Hematopoietic multipotent progenitor cell (in vitro differentiated cells): ENCODE measurements around the gene PRAMEF12. TPM values are rescaled to one million over a fixed set of nuclear protein-coding genes. Genes with fewer than 3 reads are reported as not detected.
"Not testable (repeated sequence)": the region's sequence is repeated elsewhere in the genome, so short reads cannot be mapped to it uniquely, and the experiment has no call there.

Experiments used
- DNase-seq, 3 donors: peaks; one replicate each; pipeline ENCODE4 v3.0.0-alpha.2; 2011 to 2015; ENCODE audit warnings: low read depth in 2 of 3, low spot score in 2 of 3
- total RNA-seq: library from RNA; depleted of rRNA; stranded (reverse); fragments of >200 nt; gene quantifications from one replicate; pipeline ENCODE4 v1.2.3, GENCODE V29; 2012

Gene PRAMEF12
- not detected for total RNA-seq

DNA sequence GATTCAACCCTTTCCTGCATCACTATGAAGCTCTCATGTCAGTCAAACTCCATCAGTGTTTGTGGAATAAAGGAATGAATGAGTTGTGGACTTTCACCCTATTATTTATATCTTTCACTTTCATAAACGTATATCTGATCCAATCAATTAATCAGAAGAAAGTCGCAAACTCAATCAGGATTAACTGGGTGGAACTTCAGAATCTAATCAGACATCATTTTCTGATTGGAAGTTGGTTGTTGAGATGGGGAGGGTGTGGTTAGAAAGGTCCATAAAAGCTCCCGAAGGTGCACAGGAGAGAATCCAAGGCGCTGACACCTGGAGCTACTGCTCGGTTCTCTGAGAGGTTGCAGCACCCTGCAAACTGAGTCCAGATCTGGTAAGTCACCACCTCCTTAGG is at the start of gene PRAMEF12:
Gene PRAMEF12 (plus strand): TSS at position 301 of the 400 bp plus-strand sequence. CDS start 1,130 bp downstream, outside the sequence.
- DNase-seq, result no peak

DNA sequence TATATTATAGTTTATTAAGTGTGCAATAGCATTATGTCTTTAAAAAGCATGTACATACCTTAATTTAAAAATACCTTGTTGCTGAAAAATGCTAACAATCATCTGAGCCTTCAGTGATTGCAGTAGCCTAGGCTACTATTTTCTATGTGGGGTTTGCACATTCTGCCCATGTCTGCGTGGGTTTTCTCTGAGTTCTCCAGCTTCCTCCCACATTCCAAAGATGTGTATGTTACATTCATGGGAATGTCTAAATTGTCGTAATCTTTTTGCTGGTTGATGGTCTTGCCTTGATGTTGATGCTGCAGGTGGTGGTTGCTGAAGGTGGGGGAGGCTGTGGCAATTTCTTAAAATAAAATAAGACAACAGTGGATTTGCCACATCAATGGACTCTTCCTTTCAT is 45.1 kb upstream of the PRAMEF12 start:
- DNase-seq, result no peak

DNA sequence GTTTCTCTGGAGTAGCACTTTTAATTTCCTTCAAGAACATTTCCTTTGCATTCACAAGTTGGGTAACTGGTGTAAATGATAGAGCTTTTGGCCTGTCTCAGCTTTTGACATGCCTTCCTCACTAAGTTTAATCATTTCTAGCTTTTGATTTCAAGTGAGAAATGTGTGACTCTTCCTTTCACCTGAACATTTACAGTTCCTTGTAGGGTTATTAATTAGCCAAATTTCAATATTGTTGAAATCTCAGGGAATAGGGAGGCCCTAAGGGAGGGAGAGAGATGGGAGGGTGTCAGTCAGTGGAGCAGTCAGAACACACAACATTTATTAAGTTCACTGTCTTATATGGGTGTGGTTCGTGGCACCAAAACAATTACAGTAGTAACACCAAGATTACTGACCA is 43.4 kb upstream of the PRAMEF12 start:
- DNase-seq, result no peak

GRCh38 chr1:12731084-12731483 is 42.5 kb upstream of the PRAMEF12 start:
- not testable (repeated sequence) for DNase-seq

- DNase-seq, result no peak
Observed at GRCh38 chr1:12734651-12735050, 38.9 kb upstream of the PRAMEF12 start.

DNA sequence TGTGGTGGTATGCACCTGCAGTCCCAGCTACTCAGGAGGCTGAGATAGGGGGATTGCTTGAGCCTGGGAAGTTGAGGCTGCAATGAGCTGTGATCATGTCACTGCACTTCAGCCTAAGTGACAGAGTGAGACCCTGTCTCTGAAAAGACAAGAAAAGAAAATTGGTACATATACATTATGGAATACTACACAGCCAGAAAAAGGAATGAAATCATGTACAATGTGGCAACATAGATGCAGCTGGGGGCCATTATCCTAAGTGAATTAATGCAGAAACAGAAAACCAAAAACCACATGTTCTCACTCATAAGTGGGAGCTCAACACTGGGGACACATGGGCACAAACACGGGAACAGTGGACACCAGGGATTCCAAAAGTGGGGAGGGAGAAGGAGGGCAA is 34.6 kb upstream of the PRAMEF12 start:
- no peak for DNase-seq

GRCh38 chr1:12739613-12740012 is 33.9 kb upstream of the PRAMEF12 start:
- no peak for DNase-seq

DNA sequence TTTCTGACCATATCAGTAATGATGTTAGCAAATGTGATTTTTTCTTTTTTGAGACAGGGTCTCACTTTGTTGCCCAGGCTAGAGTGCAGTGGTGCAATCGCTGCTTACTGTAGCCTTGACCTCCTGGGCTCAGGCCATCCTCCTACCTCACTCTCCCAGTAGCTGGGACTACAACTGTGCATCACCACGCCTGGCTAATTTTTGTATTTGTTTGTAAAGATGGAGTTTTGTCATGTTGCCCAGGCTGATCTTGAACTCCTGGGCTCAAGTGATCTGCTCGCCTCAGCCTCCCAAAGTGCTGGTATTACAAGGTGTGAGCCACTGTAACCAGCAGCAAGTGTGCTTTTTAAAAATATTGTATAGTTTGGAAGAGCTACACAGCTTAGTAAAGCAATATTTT is 31.6 kb upstream of the PRAMEF12 start:
- DNase-seq, result no peak

GRCh38 chr1:12745126-12745991 is 28.2 kb upstream of the PRAMEF12 start:
- DNase-seq, result no peak

DNA sequence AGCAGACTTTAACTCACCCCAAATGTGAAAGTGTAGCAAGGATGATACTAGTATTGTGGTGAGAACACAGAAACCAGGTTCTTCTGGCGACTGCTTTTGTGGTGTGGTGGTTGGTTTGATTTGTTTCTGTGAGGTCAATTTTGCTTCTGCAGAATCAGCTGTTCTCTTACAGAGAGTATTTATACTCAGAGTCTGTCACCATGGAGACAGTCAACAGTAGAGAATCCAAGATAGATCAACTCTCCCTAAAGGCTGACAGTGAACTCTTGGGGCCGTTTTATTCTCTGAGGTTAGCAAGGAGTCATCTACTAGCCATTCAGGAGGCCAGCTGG is 27.6 kb upstream of the PRAMEF12 start, which contains the start of gene CFAP107:
Gene CFAP107 (plus strand): TSS at position 209 of the 332 bp plus-strand sequence. CDS start 231 bp downstream, outside the sequence.
- no peak for DNase-seq

GRCh38 chr1:12748778-12749355 is 24.7 kb upstream of the PRAMEF12 start:
- DNase-seq, result no peak

GRCh38 chr1:12754738-12755137 is 18.8 kb upstream of the PRAMEF12 start:
- DNase-seq, result no peak

DNA sequence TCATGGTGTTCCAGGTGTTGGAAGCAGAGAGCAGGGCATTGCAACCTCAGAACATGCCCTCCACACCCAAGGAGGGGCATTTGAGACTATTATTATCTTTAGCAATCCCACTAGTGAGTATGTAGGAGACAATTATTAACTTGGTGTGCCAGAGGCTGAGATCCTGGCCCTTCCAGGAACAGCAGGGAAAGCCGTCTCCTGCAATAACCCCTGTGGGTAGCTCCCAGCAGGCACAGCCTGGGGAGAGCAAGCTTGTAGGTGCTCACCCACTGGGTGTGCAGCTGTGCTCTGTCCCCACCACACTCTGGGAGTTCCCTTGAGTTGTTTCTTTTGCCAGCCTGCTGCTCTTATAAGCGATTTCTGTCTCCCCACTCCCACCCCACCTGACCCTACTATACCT is 17.3 kb upstream of the PRAMEF12 start:
- no peak for DNase-seq

- no peak for DNase-seq
Observed at GRCh38 chr1:12756768-12757413, 16.6 kb upstream of the PRAMEF12 start.

- no peak for DNase-seq
Observed at GRCh38 chr1:12757836-12758235, 15.7 kb upstream of the PRAMEF12 start.

GRCh38 chr1:12760256-12760795 is 13.2 kb upstream of the PRAMEF12 start:
- no peak for DNase-seq

DNA sequence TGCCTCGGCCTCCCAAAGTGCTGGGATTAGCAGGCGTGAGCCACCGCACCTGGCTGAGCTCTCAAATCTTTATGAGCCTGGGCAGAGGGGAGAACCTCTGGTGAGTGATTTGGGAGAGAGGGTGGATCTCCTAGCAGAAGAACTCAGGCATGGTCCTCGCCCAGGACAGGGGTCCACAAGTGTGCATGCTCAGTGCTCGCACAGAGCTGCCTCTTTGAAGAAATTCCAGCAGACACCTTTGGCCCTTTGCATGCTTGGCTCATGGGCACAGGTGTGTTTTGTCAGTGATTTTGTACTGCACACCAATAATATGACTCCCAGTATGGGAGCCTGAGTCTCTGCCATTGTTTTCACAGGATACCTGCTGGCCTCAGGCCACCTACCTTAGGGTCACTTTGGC is 11.8 kb upstream of the PRAMEF12 start:
- no peak for DNase-seq

GRCh38 chr1:12762766-12763165 is 10.8 kb upstream of the PRAMEF12 start:
- DNase-seq, result no peak

DNA sequence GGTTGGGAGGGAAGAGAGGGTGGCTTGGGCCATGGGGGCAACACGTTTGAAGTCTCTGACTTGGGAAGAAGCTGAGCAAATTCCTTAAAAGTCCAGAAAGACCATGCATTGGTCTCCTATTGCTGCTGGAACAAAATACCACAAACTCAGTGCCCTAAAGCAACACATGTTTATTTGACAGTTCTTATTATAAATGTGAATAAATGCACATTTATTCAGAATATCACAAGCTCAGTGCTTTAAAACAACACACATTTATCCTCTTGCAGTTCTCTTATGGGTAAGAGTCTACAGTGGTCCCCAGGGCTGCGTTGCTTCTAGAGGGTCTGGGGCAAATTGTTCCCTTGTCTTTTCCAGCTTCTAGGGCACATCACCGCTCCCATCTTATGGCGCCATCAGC is 10.1 kb upstream of the PRAMEF12 start:
- no peak for DNase-seq

- no peak for DNase-seq
Observed at GRCh38 chr1:12764016-12764415, 9.5 kb upstream of the PRAMEF12 start.

GRCh38 chr1:12769031-12769430 is 4.5 kb upstream of the PRAMEF12 start:
- DNase-seq, result no peak
